HepG2 (cell line): ENCODE data around the gene GFOD1. TPM values are rescaled to one million over a fixed set of nuclear protein-coding genes. Genes with fewer than 3 reads are reported as not detected.

ENCODE experiments used
- ATAC-seq: fragments of 200-7000 bp; cut with Tn5 transposase; 3 replicates; pipeline ENCODE4 v1.9.1; 2020; ENCODE audit warnings: mild to moderate bottlenecking, moderate library complexity
- BruUV-seq: library from RNA; stranded (reverse); fragments of 400-500 nt; replicated peaks from 2 replicates; lab custom pipeline; 2021; lab: Mats Ljungman, UMichigan
- CTCF ChIA-PET: fragments of 300-600 bp; formaldehyde crosslinking; extraction: SDS; loops from one replicate; lab custom pipeline; 2021; ENCODE audit warnings: low total read pairs, inconsistent platforms, low intra/inter-chr PET ratio; lab: Yijun Ruan, JAX
- POLR2A ChIA-PET: fragments of 350-600 bp; sonication (Branson Sonifier 250); formaldehyde crosslinking; loops from one replicate; lab custom pipeline; 2020; ENCODE audit warnings: antibody characterized with exemption, inconsistent platforms; lab: Yijun Ruan, JAX
- DNase-seq: peaks from one replicate; pipeline ENCODE4 v3.0.0-alpha.2; 2015; ENCODE audit warnings: low spot score
- FAIRE-seq: peaks from 3 replicates; lab custom pipeline; 2011; peaks lifted over from hg19 to GRCh38; lab: Jason Lieb, UNC
- H2AFZ ChIP-seq: one replicate; pipeline ENCODE4 v1.6.1; 2011; ENCODE audit warnings: low read length, inconsistent platforms
- H3K27ac ChIP-seq: fragments of 300-600 bp; 3 replicates; pipeline ENCODE4 v1.8.0; 2011; ENCODE audit warnings: mixed run types, mild to moderate bottlenecking, mixed read lengths, low read length, inconsistent platforms; ENCODE audit not compliant: insufficient read depth; ENCODE audit errors: extremely low read length
- H3K27me3 ChIP-seq, 2 experiments: fragments of 200-600 bp in 1 of 2; 2 replicates in 1 of 2; 3 replicates in 1 of 2; pipeline versions ENCODE4 v1.6.0 to v1.8.0; 2011; ENCODE audit warnings: low read length in 2 of 2, mild to moderate bottlenecking in 2 of 2, moderate library complexity in 2 of 2, inconsistent platforms in 1 of 2; ENCODE audit not compliant: insufficient read depth in 2 of 2, control insufficient read depth in 1 of 2
- H3K36me3 ChIP-seq, 2 experiments: fragments of 200-600 bp in 1 of 2; replicated peaks in 1 of 2; 2 replicates in 1 of 2; 3 replicates in 1 of 2; pipeline versions ENCODE4 v1.5.1 to v1.8.0; 2011; ENCODE audit warnings: low read length in 2 of 2, inconsistent platforms in 1 of 2; ENCODE audit not compliant: insufficient read depth in 2 of 2, control insufficient read depth in 1 of 2
- H3K4me1 ChIP-seq: 2 replicates; pipeline ENCODE4 v1.5.1; 2012; ENCODE audit warnings: low read length, inconsistent platforms; ENCODE audit not compliant: insufficient read depth
- H3K4me2 ChIP-seq: 2 replicates; pipeline ENCODE4 v1.6.0; 2011; ENCODE audit warnings: low read depth, low read length, inconsistent platforms
- H3K4me3 ChIP-seq, 3 experiments: fragments of 200-600 bp in 1 of 3; sonication (generic), shearing (Covaris generic) in 1 of 3; replicated peaks in 1 of 3; 2 replicates each; pipeline ENCODE4 v1.5.1; 2011 to 2016; ENCODE audit warnings: low read length in 3 of 3, inconsistent platforms in 2 of 3, low read depth in 2 of 3, mild to moderate bottlenecking in 2 of 3, control low read depth in 1 of 3, mixed read lengths in 1 of 3; ENCODE audit not compliant: insufficient read depth in 1 of 3
- H3K79me2 ChIP-seq: one replicate; pipeline ENCODE4 v1.6.1; 2011; ENCODE audit warnings: low read length, inconsistent platforms; ENCODE audit not compliant: insufficient read depth
- H3K9ac ChIP-seq: 2 replicates; pipeline ENCODE4 v1.6.0; 2011; ENCODE audit warnings: mild to moderate bottlenecking, low read depth, low read length, inconsistent platforms; ENCODE audit not compliant: insufficient read depth
- H3K9me3 ChIP-seq: 2 replicates; pipeline ENCODE4 v1.5.1; 2012; ENCODE audit warnings: mild to moderate bottlenecking, low read length
- H4K20me1 ChIP-seq: 2 replicates; pipeline ENCODE4 v1.6.0; 2011; ENCODE audit warnings: inconsistent platforms, mild to moderate bottlenecking, low read length, moderate library complexity; ENCODE audit not compliant: insufficient read depth
- ASH2L ChIP-seq: fragments of 300-600, 200-600 bp; sonication (generic); IDR thresholded peaks from 2 replicates; pipeline ENCODE4 v1.7.0; 2017; ENCODE audit warnings: low read depth, mild to moderate bottlenecking, moderate library complexity, mixed read lengths, low read length; ENCODE audit not compliant: insufficient read length
- BCLAF1 ChIP-seq: fragments of 450-650 bp; IDR thresholded peaks from 2 replicates; pipeline ENCODE4 v1.6.1; 2017; ENCODE audit warnings: mild to moderate bottlenecking
- CEBPB ChIP-seq: IDR thresholded peaks from 2 replicates; pipeline ENCODE4 v1.6.1; 2011; ENCODE audit warnings: low read depth, low read length, improper control_type of control experiment, borderline replicate concordance
- ETV5 ChIP-seq: IDR thresholded peaks from 2 replicates; pipeline ENCODE4 v1.6.1; 2018; ENCODE audit warnings: missing biosample characterization, missing genetic modification reagents, inconsistent platforms, borderline replicate concordance
- HDAC1 ChIP-seq: sonication (generic); formaldehyde crosslinking; IDR thresholded peaks from 2 replicates; pipeline ENCODE4 v1.5.1; 2020; ENCODE audit warnings: mild to moderate bottlenecking, missing genetic modification reagents
- KDM6A ChIP-seq: IDR thresholded peaks from 2 replicates; pipeline ENCODE4 v1.6.1; 2016; ENCODE audit warnings: low read depth
- MAF1 ChIP-seq: sonication (generic); formaldehyde crosslinking; IDR thresholded peaks from 2 replicates; pipeline ENCODE4 v1.5.0; 2020; ENCODE audit warnings: missing genetic modification reagents, borderline replicate concordance
- MTF1 ChIP-seq: sonication (generic); formaldehyde crosslinking; IDR thresholded peaks from 2 replicates; pipeline ENCODE4 v1.5.0; 2020; ENCODE audit warnings: missing genetic modification reagents
- MYNN ChIP-seq: sonication (generic); formaldehyde crosslinking; IDR thresholded peaks from 2 replicates; pipeline ENCODE4 v1.4.0; 2020; ENCODE audit warnings: mild to moderate bottlenecking, low read depth, missing genetic modification reagents
- NR3C1 ChIP-seq: sonication (generic); formaldehyde crosslinking; IDR thresholded peaks from 2 replicates; pipeline ENCODE4 v1.4.0; 2020; ENCODE audit warnings: missing genetic modification reagents
- NRL ChIP-seq: sonication (generic); formaldehyde crosslinking; IDR thresholded peaks from 2 replicates; pipeline ENCODE4 v1.5.0; 2020; ENCODE audit warnings: missing genetic modification reagents, mild to moderate bottlenecking, moderate library complexity, borderline replicate concordance
- PRPF4 ChIP-seq: fragments of 200-400 bp; formaldehyde crosslinking; IDR thresholded peaks from 2 replicates; pipeline ENCODE4 v1.6.1; 2016; ENCODE audit warnings: low read length, low read depth; ENCODE audit not compliant: poor library complexity, severe bottlenecking
- SMAD1 ChIP-seq: sonication (generic); formaldehyde crosslinking; IDR thresholded peaks from 2 replicates; pipeline ENCODE4 v1.4.0; 2020; ENCODE audit warnings: missing genetic modification reagents, low read depth, mild to moderate bottlenecking, borderline replicate concordance
- STAG1 ChIP-seq: sonication (generic); formaldehyde crosslinking; IDR thresholded peaks from 2 replicates; pipeline ENCODE4 v1.4.0; 2020; ENCODE audit warnings: missing genetic modification reagents
- ZNF501 ChIP-seq: sonication (generic); formaldehyde crosslinking; IDR thresholded peaks from 2 replicates; pipeline ENCODE4 v1.5.1; 2020; ENCODE audit warnings: mild to moderate bottlenecking, moderate library complexity, missing genetic modification reagents
- ZNF530 ChIP-seq: sonication (generic); formaldehyde crosslinking; IDR thresholded peaks from 2 replicates; pipeline ENCODE4 v1.5.0; 2020; ENCODE audit warnings: low read depth, mild to moderate bottlenecking, missing genetic modification reagents
- ZNF557 ChIP-seq: sonication (generic); formaldehyde crosslinking; IDR thresholded peaks from 2 replicates; pipeline ENCODE4 v1.4.0; 2020; ENCODE audit warnings: missing genetic modification reagents
- WGBS: methylation state at CpG from one replicate; pipeline ENCODE4 v1.1.6; 2017; ENCODE audit warnings: low lambda C conversion rate; 5-methylcytosine and 5-hydroxymethylcytosine counted together
- in situ Hi-C: cut with HindIII; loops from 2 replicates; pipeline ENCODE4 v1.10.0; 2017; ENCODE audit warnings: low pct_unique_long_range_greater_than_20kb; ENCODE audit not compliant: extremely low pct_ligation_motif_present
- intact Hi-C: fragments of 100-400 bp; cut with micrococcal nuclease; formaldehyde crosslinking; loops from one replicate; pipeline ENCODE4 v1.10.0; 2022; ENCODE audit not compliant: unreplicated experiment
- polyA plus RNA-seq, 8 experiments: library from polyadenylated mRNA; depleted of rRNA in 3 of 8; stranded (reverse) in 7 of 8; unstranded in 1 of 8; fragments of >200 nt; fragmentation: Illumina TruSeq in 4 of 8; extraction: Trizol in 4 of 8; gene quantifications; 2 replicates each; pipeline versions ENCODE4 v1.2.1 to v1.2.3, GENCODE V29; 2011 to 2016; ENCODE audit warnings: low read depth in 4 of 8, missing spikeins in 1 of 8, mixed read lengths in 1 of 8; ENCODE audit not compliant: insufficient read depth in 1 of 8
- total RNA-seq, 5 experiments: library from RNA; depleted of rRNA; stranded (reverse); fragments of >200 nt; fragmentation: Illumina TruSeq; extraction: Trizol; gene quantifications; 2 replicates each; pipeline ENCODE4 v1.2.3, GENCODE V29; 2016; ENCODE audit warnings: low read depth in 1 of 5

GFOD1 gene
- total and polyA plus RNA-seq, 2 of the 13 experiments (the other 11 are each of a cell fraction or from before 2014, with no cell fraction given), result 1.9 to 6.4 TPM

DNA sequence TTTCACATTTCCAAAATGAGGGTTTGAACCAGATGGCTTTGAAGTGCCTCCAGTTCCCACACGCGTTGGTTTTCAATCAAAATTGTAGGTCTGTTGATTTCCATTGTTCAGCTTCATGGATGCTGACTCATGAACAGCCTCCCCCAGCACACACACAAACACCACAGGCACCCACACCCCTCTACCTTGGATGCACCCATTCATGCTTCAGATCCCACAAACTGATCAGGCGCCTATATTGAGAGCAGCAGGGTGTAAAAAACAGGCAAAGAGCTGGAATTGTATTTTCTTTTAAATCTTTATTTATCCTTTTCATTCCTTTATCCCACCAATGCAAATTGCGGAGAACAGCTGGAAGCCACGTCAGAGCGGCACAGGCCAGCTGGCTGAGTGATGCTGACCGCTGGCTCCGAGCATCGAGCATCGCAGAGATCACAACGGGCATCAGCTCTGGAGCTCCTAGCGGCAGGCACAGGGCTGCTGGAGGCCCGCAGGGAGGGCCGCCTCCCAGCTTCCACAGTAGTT is 129.8 kb downstream of the GFOD1 start:
- no TSS peak for BruUV-seq
- in situ Hi-C loops, result no loop called here
- no peak for DNase-seq
- no peak overlapping the region for H3K27ac ChIP-seq
- TF ChIP-seq SMAD1 (no peak), STAG1 (CRISPR knock-in tag) (no peak), ZNF530 (CRISPR knock-in tag) (no peak), MTF1 (CRISPR knock-in tag) (no peak), MAF1 (CRISPR knock-in tag) (no peak), HDAC1 (no peak), CEBPB (no peak), ASH2L (no peak), NRL (CRISPR knock-in tag) (no peak), ETV5 (CRISPR knock-in tag) (no peak), PRPF4 (no peak), ZNF501 (CRISPR knock-in tag) (no peak), ZNF557 (CRISPR knock-in tag) (no peak), NR3C1 (no peak), MYNN (CRISPR knock-in tag) (no peak), BCLAF1 (no peak), KDM6A (no peak)
- TF ChIP-seq, all 625 proteins: peak for 0
- no peak overlapping the region for H3K4me2 ChIP-seq
- ChIA-PET CTCF (no interaction called here), POLR2A (no interaction called here)
- no peak overlapping the region for H3K9ac ChIP-seq
- ATAC-seq (no peak), FAIRE-seq (no peak)
- no peaks in the 10 kb centered on the region for H3K27me3 ChIP-seq
- H4K20me1 ChIP-seq, result no peaks in the 10 kb centered on the region
- no peak overlapping the region for H3K4me3 ChIP-seq
- H3K36me3 ChIP-seq, result no peaks in the 10 kb centered on the region
- peaks cover 6% of the 10 kb centered on the region; the same call in 1 of the 2 replicates for H3K4me1 ChIP-seq
- WGBS, result 89% methylated on average over 14 of the region's 14 CpGs
- H3K79me2 ChIP-seq, result no peaks in the 10 kb centered on the region
- intact Hi-C loops, result no loop called here
- no peak overlapping the region for H2AFZ ChIP-seq
- no peaks in the 10 kb centered on the region for H3K9me3 ChIP-seq
